Suprapubic skin (tissue), 4 donors: ENCODE data around the gene EPB41L2.

Experiments
- CTCF ChIP-seq, 2 donors: fragments of 200-600 bp in 1 of 2; fragments of 450-650 bp in 1 of 2; sonication (generic) in 1 of 2; IDR thresholded peaks; one replicate each; pipeline ENCODE4 v1.5.1; 2016 to 2019; ENCODE audit warnings: antibody characterized with exemption in 2 of 2, mild to moderate bottlenecking in 1 of 2, moderate library complexity in 1 of 2
- EP300 ChIP-seq: sonication (generic); formaldehyde crosslinking; IDR thresholded peaks from one replicate; pipeline ENCODE4 v1.6.1; 2017; ENCODE audit warnings: antibody characterized with exemption
- POLR2A ChIP-seq, 2 donors: fragments of 450-650 bp; IDR thresholded peaks; one replicate each; pipeline ENCODE4 v1.6.1; 2017; ENCODE audit warnings: antibody characterized with exemption in 2 of 2, mild to moderate bottlenecking in 2 of 2, moderate library complexity in 2 of 2
- POLR2AphosphoS5 ChIP-seq, 3 donors: sonication (generic); formaldehyde crosslinking; IDR thresholded peaks; one replicate each; pipeline ENCODE4 v1.6.1; 2017; ENCODE audit warnings: antibody characterized with exemption in 3 of 3

GRCh38 chr6:131002661-131002980 lies 60.4 kb downstream of the EPB41L2 start:
- no peak for TF ChIP-seq CTCF (IDR thresholded peaks at IDR 0.05)
- TF ChIP-seq POLR2A (IDR thresholded peaks at IDR 0.05), result no peak
- TF ChIP-seq EP300, result no peak
- TF ChIP-seq POLR2AphosphoS5 (IDR thresholded peaks at IDR 0.05), result no peak
